AG04450 (cell line): Measurements from ENCODE around the gene GLIS1. TPM values are rescaled to one million over a fixed set of nuclear protein-coding genes. Genes with fewer than 3 reads are reported as not detected.

Experiments
- CTCF ChIA-PET: fragments of 300-600, 350-600 bp; formaldehyde crosslinking; extraction: SDS; loops from one replicate; lab custom pipeline; 2022; ENCODE audit warnings: antibody characterized with exemption, inconsistent platforms; lab: Charles Lee
- POLR2A ChIA-PET: fragments of 350-600 bp; formaldehyde crosslinking; extraction: SDS; loops from one replicate; lab custom pipeline; 2021; ENCODE audit warnings: antibody characterized with exemption, inconsistent platforms; lab: Yijun Ruan, JAX
- DNase-seq: peaks from one replicate; pipeline ENCODE4 v3.0.0-alpha.2; 2011; ENCODE audit warnings: low read depth, low spot score
- H3K27ac ChIP-seq: one replicate; pipeline ENCODE4 v1.5.1; 2012; ENCODE audit warnings: low read depth, low read length, control low read depth
- H3K27me3 ChIP-seq: one replicate; pipeline ENCODE4 v1.6.0; 2012; ENCODE audit warnings: low read length; ENCODE audit not compliant: control insufficient read depth, insufficient read depth
- H3K4me3 ChIP-seq: 2 replicates; pipeline ENCODE4 v1.5.1; 2011; ENCODE audit warnings: mild to moderate bottlenecking, low read depth, low read length, control low read depth
- H3K9me3 ChIP-seq: 2 replicates; pipeline ENCODE4 v1.5.1; 2012; ENCODE audit warnings: low read length; ENCODE audit not compliant: control insufficient read depth, insufficient read depth
- CTCF ChIP-seq: IDR thresholded peaks from 2 replicates; pipeline ENCODE4 v1.5.1; 2011; ENCODE audit warnings: low read depth, low read length, control low read depth, inconsistent platforms
- polyA plus RNA-seq: library from polyadenylated mRNA; depleted of rRNA; stranded (reverse); fragments of >200 nt; gene quantifications from 2 replicates; pipeline ENCODE4 v1.2.3, GENCODE V29; 2011

Gene GLIS1
- polyA plus RNA-seq, 1 experiment, result 0.77 TPM

GRCh38 chr1:53543130-53543777 lies 195.7 kb downstream of the GLIS1 start:
- H3K27me3 ChIP-seq, result no peaks in the 10 kb centered on the region
- H3K27ac ChIP-seq, result no peak overlapping the region
- H3K9me3 ChIP-seq, result no peaks in the 10 kb centered on the region; the same call in 1 of the 2 replicates
- ChIA-PET CTCF (no interaction called here), POLR2A (no interaction called here)
- no peak for TF ChIP-seq CTCF
- H3K4me3 ChIP-seq, result no peak overlapping the region
- no peak for DNase-seq

- POLR2A ChIA-PET, result no interaction called here
- no peaks in the 10 kb centered on the region for H3K27me3 ChIP-seq
- CTCF ChIA-PET, result no interaction called here
- no peak for DNase-seq
- H3K27ac ChIP-seq, result peak overlapping the region; percentile 99
- H3K4me3 ChIP-seq, result no peak overlapping the region
- TF ChIP-seq CTCF, result no peak
- H3K9me3 ChIP-seq, result no peaks in the 10 kb centered on the region; the same call in 1 of the 2 replicates
These were observed 196.4 kb downstream of the GLIS1 start for GRCh38 chr1:53542551-53542950.

DNA sequence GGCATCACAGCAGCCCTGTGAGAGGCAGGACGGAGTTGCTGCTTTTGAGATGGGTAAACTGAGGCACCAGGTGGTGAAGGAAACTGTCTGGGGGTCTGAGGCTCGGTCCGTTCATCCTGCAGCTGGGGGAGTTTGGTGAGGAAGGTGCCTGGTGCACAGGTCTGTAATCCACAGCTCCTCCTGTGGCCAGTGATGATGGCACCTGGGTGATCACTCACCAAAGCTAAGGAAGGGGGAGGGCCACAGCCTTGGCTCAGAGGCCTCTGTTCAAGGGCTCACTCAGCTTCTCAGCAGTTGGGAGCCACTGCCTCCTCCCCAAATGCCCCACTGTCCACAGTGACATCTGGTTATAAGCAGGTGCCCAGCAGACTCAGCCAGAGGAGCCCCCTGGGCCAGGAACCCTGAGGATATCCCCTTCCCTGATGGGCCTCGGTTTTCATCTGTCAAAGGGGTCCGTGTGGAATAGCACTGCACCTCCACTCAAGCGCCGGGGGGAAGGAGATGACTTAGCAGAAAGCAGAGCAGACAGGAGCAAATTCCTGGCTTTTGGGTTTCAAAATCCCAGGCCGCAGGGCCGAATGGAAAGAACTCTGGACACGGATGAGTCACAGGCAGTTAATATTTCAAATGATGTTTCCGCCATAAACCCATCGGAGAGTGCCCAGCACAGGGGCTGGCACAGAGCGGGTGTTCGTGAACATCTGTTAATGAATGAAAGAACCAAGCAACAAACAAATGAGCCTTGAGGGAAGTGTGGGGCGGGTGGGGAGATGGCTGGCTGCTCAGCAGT lies 197.0 kb downstream of the GLIS1 start:
- ChIA-PET CTCF (no interaction called here), POLR2A (no interaction called here)
- H3K27ac ChIP-seq, result peak overlapping the region; percentile 99
- H3K4me3 ChIP-seq, result peak overlapping the region; percentile 17; the same call in 1 of the 2 replicates
- peak; percentile 47 for TF ChIP-seq CTCF
- DNase-seq, result peak; percentile 67
- H3K27me3 ChIP-seq, result no peaks in the 10 kb centered on the region
- no peaks in the 10 kb centered on the region; the same call in 1 of the 2 replicates for H3K9me3 ChIP-seq

- DNase-seq, result no peak
- TF ChIP-seq CTCF, result no peak
- Histone ChIP-seq H3K4me3 (no peak overlapping the region), H3K27me3 (no peaks in the 10 kb centered on the region), H3K9me3 (no peaks in the 10 kb centered on the region; the same call in 1 of the 2 replicates), H3K27ac (peak overlapping the region; percentile 99)
- POLR2A ChIA-PET, result no interaction called here
- CTCF ChIA-PET, result no interaction called here
These were observed 197.7 kb downstream of the GLIS1 start for GRCh38 chr1:53541263-53541625.
